DMS53 treated with DMSO at 0.1 percent for 48 hours (cell line): ENCODE data around the gene CTNNA2.

ENCODE experiments used
- DNase-seq: peaks from one replicate; lab custom pipeline; 2025; ENCODE audit not compliant: unreplicated experiment; lab: John Stamatoyannopoulos, UW

The CTNNA2 gene

DNA sequence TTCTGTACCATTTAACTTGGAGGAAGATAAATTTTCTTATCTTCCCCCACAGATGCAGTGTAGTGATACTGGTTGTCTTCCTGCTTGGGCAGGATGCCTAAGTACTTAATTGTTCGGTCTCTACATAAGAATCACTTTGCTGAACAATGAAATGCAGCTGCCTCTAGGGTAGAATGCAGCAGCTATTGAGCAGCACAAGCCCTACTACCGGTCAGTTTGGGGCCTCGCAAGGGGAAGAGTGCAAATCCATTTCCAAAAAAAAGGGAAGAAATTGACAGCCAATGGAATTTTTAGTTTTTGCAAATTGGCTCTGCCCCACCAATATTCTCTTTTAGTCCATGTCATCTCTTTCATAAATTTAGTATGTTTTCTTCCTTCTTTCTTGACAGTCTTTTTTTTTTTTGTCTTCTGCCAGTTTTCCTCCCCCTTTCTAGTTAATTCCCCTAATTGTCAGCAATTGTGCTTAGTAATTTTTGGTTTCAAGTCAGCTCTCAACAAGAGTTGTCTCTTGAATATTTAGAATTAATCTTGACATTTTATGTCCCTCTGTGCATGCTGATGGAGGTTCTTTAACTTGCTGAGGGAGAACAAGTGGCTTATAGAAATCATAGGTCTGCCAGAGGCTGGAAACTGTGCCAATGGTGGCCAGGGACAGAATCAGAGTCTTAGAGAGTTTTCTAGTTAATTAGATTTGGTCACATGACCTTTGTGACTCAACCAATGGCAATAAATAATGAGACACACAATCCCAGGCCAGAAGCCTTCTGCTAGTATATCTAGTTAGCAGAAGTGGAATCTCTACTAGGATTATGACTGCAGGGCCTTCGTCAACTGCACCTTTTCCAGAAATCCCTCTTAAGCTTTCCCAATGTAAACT, 270.0 kb downstream of the CTNNA2 start:
- DNase-seq, result no peak

DNA sequence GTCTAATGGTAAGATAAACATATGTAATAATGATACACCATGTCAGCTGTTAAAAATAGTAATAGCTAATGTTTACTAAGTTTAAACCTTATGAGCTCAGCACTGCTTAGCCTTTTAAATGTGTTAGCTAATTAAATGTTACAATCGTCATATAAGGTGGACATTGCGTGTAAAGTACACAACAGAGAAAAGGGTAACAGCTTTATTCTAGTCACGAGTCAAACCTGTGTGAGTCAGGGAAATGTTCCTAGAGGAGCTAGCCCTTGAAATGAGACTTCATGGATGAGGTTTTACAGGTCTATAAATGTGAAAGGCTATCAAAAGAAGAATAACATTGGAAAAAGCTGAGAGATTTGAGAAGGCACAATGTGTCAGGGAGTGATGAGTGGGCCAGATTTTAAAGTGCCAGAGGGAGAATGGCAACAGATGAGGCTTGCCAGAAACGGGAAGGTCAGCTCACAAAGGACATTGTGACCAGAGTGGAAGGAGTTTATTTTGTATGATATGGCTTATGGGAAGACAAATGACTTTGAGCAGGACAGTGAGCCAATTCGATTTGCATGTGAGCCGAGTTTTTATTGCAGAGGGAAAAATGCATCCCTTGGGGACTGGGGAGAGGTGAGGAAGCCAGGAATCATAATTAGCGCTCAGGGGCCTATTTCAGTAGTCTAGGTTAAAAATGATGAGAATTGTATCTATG, 276.3 kb downstream of the CTNNA2 start:
- no peak for DNase-seq

DNA sequence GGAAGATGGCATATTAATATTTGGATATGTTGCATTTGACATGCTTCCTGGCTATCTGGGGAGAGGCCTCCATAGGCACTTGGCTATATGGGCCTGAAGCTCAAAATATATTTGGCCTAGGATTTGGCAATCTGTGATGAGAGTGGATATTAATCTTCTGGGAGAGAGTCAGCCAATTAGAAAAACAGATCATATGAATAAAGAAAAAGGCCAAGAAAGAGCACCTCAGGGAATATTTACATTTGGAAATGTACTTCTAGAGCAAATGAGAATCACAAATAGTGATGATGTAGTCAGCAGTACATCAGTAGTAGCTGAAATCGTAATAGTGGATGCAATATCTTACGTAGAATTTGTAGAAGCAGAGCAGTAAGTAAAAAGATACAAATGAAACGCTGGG, 277.0 kb downstream of the CTNNA2 start:
- DNase-seq, result no peak

DNA sequence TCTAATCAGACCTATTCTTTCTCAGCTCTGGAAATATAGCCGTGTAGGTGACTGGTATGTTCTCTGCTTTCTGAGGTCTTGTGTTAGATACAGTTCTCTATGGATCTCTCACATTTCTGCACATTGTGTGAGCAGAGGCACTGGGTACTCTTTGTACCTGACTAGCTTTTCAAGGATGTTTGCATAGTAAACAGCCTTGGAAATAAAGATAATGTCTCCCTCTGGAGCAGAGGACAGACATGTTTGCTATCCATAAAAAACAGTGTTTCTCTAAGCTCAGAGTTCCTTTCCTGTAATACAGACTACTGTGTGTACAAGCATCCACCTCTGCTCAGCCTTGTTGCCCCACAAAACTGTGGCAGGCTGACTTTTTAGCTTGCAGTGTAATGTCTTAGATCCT, 279.2 kb downstream of the CTNNA2 start:
- DNase-seq, result no peak

DNA sequence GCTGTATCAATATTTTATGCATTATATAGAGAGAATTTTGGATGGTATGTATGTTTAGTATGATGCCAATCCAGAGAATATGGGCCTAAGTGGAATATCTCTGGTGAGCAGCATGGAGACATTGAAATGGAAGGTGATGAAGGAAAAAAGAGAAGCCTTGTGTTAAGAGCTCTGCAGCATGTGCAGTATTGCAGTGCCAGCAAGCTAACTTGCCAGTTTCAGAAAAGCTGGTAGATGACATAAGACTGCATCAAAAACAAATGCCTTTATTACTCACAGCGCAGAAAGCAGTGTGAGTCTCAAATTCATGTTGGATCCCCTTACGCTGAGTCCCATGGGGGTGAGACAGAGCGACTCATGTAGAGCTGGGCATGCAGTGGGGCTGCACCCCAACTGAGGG, 280.2 kb downstream of the CTNNA2 start:
- DNase-seq, result no peak

DNA sequence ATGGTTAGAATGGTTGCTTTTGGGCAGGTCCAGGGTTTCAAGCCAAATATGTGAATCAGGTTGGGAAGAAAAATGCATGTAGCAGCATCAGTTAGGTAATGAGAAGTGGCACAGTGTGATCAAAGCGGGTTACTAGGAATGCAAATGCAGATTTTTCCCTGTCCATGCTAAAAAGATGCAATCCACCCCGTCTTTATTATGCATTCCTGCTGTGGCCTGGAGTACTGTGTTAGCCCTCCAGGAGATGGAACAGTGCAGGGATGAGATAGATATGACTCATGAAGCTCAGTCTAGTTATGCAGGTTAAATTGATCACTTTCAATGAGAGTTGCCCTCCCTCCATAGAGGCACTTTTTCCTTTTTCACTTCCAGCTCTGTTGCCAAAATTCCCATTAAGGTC, 283.8 kb downstream of the CTNNA2 start:
- DNase-seq, result no peak

DNA sequence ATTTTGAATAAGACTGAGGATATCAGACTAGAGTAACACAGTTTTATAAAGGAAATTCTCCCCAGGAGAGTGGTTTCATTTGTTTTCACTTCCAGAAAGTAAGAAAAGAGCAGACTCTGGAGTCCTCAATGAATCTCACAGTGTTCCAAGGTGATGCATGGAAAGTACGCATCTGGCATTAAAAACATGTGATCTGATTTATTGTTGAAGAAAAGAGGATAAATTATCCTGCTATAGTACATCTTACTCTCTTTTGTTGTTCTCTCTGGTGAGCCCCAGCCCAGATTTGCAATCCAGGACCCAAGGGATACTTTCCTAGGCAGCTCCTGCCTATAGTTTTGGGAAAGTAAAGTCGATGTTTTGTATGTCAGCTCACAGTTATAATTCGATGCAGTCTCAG, 285.9 kb downstream of the CTNNA2 start:
- DNase-seq, result no peak

DNA sequence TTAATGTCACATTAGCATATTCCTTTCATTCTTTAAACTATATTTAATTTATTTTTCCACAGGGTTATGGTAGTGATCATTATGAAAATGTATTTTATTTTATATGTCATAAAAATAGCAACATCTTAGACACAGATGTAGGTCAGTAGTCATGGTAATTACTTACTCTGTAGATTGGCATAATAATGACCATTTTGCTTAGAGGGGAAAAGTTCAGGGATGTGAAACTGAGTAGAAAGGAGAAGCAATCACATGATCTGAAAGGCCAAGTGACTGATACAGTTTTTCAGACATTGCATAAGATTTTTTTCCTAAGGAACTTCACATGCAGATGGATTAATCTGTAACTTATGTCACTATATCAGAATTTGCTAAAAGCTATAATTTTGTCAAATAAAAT, 286.9 kb downstream of the CTNNA2 start:
- no peak for DNase-seq

DNA sequence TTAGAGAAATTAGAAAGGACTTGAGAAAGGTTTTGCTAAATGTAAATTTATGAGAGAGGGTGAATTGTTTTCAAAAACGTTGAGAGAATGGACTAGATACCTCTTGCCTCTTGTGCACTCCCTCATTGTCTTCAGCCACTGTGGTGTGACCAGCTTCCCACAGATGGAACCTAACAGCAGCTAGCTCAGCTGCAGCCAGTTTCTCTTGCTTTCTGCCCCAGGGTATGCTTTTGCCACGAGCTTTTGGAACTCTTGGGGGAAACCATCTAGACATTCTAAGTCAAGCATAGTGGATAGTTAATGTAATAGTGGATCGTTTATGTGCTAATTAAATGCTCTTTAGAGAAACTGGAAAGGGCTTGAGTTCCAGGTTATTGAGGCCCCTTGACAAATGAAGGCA, 288.2 kb downstream of the CTNNA2 start:
- DNase-seq, result no peak

DNA sequence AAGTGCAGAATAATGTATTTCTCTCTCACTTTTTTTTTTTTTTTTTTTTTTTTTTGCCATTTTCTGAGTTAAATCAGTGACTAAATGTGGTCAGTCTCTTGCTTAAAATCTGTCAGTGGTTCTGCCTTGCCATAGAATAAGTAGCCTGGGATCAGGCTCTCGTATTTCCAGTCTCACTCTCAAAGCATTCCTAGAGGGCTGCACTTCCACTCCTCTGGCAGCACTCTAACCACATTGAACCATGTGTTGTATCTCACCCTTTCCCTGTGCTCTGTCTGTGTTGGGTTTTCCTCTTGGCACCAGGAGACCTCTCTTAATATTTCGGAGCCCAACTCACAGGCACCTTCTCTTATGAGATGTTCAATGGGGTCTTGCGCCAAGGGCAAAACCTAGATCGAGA, 304.4 kb downstream of the CTNNA2 start:
- DNase-seq, result no peak

DNA sequence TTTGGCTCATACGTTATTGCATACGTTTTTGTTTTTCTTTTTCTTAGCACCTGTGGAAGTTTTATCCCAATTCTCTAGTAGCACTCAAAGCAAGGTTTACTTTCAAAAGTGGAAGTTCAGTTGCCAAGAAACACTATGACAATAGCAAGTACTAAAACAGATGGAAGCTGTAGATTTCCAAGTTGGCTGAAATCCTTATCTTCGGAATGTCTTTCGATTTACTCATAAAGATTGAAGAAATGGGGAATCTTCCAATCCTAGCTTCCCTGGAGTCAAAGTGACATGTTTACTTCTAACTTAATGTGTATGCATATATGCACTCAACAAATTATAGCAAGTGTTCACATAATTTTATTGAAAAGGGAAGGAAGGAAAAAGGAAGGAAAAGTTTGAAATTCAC, 307.4 kb downstream of the CTNNA2 start:
- no peak for DNase-seq

DNA sequence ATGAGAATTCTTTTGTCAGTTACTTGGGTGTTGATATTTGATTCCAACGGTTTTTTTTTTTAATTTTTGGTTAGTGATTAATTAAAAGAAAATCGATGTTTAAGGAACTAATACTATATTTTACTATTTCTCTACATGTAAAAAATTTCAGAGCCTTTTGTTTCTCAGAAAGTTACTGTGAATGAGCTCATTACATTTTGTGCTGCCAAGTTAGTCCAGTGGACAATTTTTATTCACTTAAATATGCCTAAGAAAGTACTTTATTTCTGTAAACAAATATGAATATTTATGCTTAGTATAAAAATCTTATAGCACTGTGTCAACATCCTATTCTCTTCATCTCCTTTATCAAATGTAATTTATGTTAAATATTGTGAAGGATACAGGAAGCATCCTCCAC, 309.3 kb downstream of the CTNNA2 start:
- DNase-seq, result no peak

DNA sequence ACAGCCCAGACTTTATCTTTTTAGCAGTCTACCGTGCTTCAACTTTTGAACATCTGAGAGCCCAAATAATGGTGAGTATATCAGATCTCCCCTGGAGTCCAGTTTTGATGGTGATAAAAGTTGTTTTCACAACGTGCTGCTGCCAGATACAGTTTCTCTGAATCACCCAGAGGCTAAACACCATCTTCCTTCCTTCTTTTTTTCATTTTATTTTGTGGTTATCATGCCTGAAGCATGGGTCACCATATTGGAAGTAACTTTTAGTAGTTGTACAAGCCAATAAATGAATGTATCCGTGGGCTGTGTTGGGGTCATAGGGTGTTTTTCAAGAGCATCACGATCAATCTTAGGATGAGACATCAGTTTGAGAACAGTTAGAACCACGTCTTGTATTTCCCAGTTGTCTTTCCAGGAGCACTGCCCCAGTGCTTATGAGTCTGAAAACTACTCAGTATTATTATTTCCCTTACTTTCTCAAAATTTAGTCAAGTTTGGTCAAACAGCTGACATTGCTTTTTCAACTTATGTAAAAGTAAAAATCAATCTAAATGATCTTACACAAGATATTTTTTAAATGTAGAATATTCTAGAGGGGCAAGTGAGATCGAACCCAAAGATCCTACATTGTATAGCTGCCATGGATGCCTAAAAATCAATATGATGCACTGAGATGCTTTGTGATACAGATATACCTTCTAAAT, 311.4 kb downstream of the CTNNA2 start:
- no peak for DNase-seq

DNA sequence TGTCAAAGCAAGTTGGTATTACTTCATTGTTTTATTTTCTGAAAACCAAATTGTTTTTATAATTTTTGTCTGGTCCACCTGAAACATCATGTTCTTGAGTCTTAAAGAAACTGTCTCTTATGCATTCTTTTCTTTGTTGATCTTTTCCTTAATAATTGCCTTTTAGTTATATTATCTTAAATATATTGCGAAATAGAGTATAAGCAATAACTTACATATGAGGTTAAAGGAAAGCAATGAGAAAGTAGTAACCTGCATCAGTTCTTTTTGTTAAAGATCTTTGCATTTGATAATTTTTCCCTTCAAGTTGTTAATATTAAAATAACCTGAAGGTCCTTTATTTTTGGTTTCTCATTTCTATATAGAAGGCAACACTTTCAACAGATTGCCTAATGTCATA, 315.0 kb downstream of the CTNNA2 start:
- no peak for DNase-seq

DNA sequence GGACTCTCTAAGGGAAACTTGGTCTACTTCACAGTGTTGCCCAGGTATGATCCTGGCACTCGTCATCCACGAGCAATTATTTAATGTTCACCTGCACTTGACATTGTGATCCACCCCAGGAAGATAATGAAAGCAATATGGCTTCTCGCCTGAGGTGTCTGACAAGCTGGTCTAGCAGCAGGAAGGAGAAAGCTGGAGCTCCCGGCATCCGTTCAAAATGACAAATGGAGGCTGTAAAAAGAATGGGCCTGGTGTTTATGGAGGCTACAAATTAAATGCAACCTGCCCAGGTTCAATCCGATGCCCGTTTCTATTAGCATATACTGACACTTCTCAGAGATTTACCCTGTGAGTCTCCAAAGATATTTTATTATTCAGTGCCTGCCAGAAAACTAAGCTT, 317.6 kb downstream of the CTNNA2 start:
- DNase-seq, result no peak

DNA sequence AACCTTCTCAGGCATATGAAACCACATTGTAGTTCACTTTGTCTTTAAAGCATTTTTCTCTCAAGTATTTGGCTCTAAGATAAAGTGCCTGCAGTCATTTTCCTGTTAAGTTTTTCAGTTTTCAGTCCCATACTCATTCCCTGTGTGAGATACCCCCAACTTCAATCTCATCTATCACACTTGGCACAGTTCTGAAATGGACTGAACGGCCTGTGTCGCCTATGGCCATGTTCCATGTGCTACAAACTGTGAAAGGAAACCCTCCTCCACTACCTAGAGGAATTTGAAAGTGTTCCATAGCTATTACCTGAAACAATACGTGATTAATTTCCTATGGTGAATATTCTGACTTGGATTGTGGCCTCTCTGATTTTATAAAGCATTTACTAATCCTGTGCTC, 319.1 kb downstream of the CTNNA2 start:
- DNase-seq, result no peak

DNA sequence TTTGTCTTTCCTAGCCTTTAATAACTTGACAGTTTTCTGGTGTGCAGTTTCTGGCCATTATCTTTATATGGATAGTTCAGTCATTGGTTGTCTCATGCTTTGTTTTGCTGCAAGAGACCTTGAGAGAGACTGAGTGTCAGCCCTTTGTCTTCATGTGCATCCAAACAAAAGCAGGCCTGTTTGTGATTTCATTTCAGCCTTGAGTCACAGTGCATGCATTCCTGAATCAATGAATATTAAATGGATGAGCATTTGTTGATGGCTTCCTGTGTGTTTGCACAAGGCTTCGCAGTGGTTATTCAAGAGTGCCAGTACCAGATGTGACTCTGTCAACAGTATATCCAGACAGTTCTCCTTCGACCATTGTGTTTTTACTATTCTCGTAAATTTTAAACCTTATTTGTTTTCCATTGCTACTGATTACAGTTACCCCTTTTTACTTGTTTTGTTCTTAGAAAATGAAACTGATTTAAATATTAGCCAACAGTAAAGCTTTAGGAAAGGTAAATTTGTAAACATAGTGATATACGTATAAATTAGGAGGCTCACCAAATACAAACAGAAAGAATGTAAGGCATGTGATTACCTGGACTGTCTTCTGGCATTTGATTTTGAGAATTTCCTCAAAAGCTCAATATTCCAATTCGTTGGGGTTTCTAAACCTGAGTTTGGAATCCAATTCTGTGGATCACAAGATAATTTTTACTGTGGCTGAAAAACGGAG, 319.8 kb downstream of the CTNNA2 start:
- peak; percentile 1 for DNase-seq

DNA sequence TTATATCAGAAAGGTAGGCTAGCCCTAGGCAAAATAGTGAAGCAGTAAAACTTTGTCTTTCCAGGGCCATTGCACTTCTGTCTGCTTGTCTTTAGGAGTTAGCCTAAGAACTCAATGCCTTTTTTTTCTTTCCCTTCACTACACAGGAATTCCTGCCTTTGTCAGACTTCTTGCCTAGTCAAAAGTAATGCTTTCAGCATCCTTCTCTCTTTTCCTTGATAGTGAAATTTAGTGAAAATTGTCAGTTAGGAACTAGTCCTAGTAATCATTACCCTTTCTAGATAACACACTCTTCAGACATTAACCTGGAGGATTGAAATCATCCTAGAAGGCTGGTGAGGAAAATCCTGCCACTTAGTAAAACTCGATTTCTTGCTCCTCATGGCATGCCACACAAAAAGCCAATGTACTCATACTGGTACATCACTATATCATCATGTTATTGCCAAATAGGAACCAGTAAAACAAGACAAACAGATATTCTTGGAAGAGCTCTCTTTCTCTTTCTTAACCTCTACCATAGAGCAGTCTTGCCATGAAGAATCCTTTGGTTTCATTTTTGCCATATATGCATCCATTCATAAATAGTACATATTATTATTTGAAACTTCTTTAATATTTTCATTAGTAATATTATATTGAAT, 320.5 kb downstream of the CTNNA2 start:
- DNase-seq, result no peak

DNA sequence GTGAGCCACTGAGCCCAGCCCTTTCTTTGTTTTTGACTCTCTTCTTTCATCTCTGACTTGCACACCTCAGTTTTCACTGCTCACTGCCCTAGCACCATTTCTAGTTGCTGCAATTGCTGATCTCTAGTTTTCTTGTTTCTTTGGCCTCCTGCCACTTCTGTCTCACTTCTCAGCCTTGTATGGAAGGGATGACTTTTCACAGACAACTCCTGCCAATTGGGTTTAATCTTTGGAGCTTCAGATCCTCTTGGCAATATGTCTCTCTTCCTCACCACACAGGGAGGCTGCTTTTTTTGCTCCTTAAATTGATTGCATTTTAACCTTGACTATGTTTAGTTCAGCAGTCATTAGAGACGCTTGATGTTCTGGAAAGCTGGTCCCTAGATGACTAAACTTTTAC, 323.1 kb downstream of the CTNNA2 start:
- no peak for DNase-seq

DNA sequence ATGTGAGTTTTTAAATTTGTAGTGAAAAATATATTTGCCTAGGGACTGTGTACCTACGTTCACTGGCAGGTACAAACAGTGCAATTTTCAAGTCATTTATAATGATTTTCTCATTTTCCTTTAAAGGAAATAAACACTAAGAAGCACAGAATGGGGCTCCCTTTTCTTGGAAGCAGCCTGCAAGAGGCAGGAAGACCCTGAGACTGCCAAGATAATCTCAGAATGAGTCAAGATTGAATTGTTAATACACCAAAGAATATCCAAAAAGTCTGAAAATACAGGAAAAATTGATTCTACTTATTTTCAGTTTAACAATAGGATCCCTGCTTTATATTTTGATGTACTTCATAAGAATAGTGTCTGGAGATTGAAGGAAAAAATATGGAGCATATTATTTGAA, 331.2 kb downstream of the CTNNA2 start:
- DNase-seq, result no peak

DNA sequence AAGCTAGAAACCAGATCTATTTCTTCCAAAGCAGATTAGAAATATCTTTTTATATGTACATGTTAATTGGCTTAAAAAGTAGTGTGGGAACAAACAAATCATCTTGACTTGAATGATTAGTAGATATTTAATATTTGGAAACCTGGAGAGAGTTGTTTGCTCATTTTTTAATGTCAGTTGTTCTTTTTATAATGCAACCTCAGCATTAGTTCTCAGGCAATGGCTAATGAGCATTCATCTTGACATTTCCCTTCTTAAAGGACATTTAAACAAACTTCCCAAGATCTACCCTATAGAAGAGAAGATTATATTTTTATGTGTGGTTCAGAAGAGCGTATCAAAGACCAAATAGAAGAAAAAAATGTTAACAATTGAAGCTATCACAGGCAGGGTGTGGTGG, 334.0 kb downstream of the CTNNA2 start:
- DNase-seq, result no peak
